Heart left ventricle (tissue), 13 donors: ENCODE results near the gene HORMAD2.

Experiments
- CTCF ChIP-seq, 12 donors: fragments of 200-600 bp; sonication (generic) in 4 of 12; IDR thresholded peaks; one replicate each; pipeline versions ENCODE4 v1.5.0 to v1.8.0; 2018 to 2022; ENCODE audit warnings: antibody characterized with exemption in 12 of 12, mild to moderate bottlenecking in 5 of 12
- POLR2A ChIP-seq, 2 donors: fragments of 450-650 bp; IDR thresholded peaks; one replicate each; pipeline ENCODE4 v1.6.1; 2017; ENCODE audit warnings: antibody characterized with exemption in 2 of 2, mild to moderate bottlenecking in 2 of 2, moderate library complexity in 2 of 2
- donor health status: ischemic (EF 13 %, LVEDD 7.1; RV severe dilation, severe dysfunction).
- donor health status: DM: no; HTN: yes; CAD: no.
- donor health status: DM: no; HTN: no; CAD: no.
- donor health status: ischemic (EF 25% LVEDD 6.9; RV normal size, moderate dysfunction).
- donor health status: ischemic (EF 25% LVEDD 5.7; RV mildly dilated, moderate dysfunction).
- donor health status: ischemic (EF 35%, LVEDD 5.7; RV mildly dilated, moderate dysfunction).
- donor health status: nonischemic (EF 11% LVEDD 7.7; RV severe dilation, severe dysfunction).
- donor health status: DM: yes; HTN: yes; CAD: no.
- donor health status: PGD.
- donor health status: ischemic (EF 29% LVEDD 5.4; RV normal size, mild dysfunction).
- donor health status: nonischemic (EF 23%, LVEDD 6.1; RV moderate dilation, normal function).

GRCh38 chr22:30048681-30049080 lies 31.6 kb upstream of the HORMAD2 start:
- TF ChIP-seq CTCF (IDR thresholded peaks at IDR 0.05) (no peak), POLR2A (IDR thresholded peaks at IDR 0.05) (no peak)
